ENCODE measurements around the gene ATP2B1.

Gene ATP2B1

DNA sequence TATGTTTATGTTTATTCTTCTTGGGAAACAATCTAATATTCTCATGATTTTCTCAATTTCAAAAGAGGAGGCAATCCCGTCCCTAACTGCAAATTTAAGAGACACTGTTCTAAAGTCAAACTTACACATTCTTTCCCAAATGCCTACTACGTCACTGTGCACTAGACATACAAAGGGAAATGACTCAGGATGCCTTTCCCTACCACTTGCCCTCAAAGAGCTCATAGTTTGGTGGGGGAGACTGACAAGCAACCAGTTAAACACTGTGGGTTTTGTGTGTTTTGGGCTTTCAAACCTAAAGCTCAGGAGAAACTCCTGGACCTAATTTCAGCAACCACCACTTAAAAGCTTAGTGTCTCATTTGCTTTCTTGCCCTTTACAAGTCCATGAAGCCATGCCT is 58.4 kb downstream of the ATP2B1 start:
- DNase-seq, result no peak

DNA sequence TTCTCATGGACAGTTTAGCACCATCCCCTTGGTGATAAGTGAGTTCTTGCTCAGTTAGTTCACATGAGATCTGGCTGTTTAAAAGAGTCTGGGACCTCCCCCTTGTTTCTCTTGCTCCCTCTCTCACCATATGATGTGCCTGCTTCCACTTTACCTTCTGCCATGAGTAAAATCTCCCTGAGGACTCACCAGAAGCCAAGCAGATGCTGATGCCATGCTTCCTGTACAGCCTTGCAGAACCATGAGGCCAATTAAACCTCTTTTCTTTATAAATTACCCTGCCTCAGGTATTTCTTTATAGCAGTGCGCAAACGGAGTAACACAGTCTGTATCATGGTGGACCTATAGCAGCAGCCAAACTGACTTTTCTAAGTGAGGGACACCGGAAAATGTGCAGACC is 58.8 kb downstream of the ATP2B1 start:
- no peak for DNase-seq

DNA sequence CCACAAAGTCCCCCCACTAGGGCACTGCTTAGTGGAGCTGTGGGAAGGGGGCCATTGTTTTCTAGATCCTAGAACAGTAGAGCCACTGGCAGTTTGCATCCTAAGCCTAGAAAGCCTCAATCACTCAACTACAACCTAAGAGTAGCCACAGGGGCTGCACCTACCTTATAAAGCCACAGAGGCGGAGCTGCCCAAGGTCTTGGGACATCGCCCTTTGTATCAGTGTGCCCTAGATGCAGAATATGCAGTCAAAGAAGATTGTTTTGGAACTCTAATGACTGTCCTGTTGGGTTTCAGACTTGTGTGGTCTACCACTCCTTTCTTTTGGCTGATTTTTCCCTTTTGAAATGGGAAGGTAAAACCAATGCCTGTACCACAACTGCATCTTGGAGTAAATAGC is 59.5 kb downstream of the ATP2B1 start:
- no peak for DNase-seq

- DNase-seq, result peak; percentile 94
These were observed 60.3 kb downstream of the ATP2B1 start for GRCh38 chr12:89648211-89648930.

GRCh38 chr12:89645434-89645833 is 63.2 kb downstream of the ATP2B1 start:
- DNase-seq, result no peak

DNA sequence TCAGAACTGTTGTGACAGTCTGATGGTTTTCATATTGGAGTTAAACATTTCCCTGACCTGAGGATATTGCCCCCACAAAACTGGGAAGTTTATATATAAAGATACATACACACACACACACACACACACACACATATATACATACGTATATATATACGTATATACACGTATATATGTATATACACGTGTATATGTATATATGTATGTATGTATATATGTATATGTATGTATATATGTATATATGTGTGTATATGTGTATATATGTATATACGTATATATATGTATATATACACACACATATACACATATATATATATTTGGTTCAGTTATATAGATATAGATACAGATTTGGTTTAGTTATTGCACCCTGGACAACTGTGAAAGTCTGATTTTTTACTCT is 65.7 kb downstream of the ATP2B1 start:
- no peak for DNase-seq

DNA sequence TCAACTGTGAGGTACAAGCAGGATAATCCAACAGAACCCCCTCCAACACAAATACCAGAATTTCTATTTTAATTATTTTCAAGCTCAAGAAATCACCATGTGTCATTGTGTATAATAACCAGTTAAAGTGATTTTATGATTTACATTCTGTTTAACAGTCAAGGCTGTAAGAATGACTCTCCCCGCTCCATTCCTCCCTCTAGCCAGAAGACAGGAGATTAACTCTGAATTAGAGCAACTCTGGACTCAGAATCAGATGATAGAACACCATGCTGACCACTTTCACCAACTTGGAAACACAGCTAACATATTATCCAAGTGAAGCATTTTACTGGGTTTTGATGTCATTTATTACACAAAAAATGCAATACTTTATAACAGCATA is 71.9 kb downstream of the ATP2B1 start:
- no peak for DNase-seq

DNA sequence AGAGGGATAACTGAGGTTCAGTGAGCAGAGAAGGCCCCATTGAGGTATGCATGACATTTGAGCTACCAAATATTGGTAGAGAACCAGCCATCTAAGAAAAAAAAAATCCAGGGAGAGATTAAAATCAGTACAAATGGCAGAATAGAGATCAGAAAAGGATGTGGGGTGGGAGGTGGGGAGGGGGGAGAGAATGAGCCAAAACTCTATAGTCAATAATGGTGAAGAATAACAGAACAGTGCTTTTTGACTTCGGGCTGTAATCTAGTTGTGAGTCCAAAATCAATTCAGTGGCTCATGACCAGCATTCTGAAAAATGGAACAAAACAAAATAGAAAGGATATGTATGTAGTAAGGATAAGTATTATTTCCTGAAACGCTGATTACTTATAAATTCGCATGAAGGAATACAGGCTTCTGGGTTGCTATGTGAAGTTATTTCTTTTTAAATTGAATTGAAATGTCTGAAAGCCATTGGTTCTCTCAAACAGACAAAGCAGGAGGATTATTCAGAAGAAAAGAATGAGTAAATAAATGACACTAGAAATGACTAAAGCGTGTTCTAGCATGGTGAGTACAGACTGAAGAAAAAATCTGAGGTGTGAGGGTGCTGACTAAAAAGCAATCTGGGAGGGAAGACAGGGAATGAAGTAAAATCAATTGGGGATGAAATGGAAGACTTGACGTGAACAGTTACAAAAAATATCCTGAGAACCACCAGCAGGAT is 72.4 kb downstream of the ATP2B1 start:
- DNase-seq, result no peak

- no peak for DNase-seq
These were observed 74.1 kb downstream of the ATP2B1 start for GRCh38 chr12:89634508-89634907.

- DNase-seq, result no peak
These were observed 75.9 kb downstream of the ATP2B1 start for GRCh38 chr12:89632778-89633177.

- DNase-seq, result peak; percentile 10
These were observed 86.5 kb downstream of the ATP2B1 start for GRCh38 chr12:89622115-89622514.

GRCh38 chr12:89621521-89621920 is 87.1 kb downstream of the ATP2B1 start:
- no peak for DNase-seq

GRCh38 chr12:89619764-89620163 is 88.9 kb downstream of the ATP2B1 start:
- DNase-seq, result no peak

DNA sequence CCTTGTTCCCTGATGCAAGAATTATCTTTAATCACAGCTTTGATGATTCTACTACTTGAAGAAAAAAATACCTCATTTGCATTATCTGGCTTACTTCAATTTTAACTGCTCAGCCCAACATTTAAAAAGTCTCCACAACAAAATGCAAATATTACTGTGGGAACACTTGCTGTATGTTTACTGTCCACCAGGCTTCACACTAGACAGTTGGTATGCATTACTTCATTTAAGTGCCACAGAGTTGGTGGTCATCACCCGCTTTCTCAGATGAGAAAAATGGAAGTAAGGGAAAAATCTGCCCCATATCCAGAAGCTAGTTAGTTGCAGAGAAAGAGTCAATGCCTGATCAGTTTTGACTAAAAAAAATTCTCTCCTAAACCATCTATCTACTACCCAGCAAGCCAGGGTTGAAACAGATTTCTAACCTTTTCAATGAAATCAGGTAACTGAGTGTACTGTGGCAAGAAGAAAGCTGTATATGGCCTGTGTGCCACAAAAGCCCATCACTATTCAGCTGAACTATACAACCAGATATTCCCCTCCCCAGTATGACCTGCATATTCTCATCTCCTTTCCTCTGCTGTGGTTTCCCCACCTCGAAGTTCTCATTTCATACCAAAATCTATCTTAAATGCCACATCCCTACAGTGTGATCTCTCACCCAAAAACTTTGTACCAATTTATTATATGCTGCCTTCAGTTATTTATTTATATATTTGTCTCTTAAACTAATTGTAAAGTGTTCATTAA is 90.3 kb downstream of the ATP2B1 start:
- DNase-seq, result no peak

DNA sequence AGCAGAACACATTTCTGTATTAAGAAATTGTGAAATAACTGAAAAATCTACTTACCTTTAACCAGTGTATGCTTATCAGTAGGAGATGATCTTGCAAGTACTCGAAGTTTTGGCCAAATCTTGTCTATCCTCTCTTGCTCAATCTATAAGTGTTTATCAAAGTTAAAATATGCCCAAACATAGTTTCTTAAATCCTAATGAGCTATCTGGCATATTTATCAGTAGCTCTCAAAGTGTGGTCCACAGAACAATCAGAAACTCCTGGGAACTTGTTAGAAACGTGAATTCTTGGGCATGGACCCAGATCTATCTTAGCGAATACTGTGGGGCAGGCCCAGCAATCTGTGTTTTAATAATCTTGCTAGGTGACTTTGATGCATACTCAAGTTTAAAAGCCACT is 98.3 kb downstream of the ATP2B1 start:
- DNase-seq, result peak; percentile 23

- no peak for DNase-seq
These were observed 105.0 kb downstream of the ATP2B1 start for GRCh38 chr12:89603678-89604077.

GRCh38 chr12:89597770-89598169 is 110.9 kb downstream of the ATP2B1 start:
- no peak for DNase-seq

DNA sequence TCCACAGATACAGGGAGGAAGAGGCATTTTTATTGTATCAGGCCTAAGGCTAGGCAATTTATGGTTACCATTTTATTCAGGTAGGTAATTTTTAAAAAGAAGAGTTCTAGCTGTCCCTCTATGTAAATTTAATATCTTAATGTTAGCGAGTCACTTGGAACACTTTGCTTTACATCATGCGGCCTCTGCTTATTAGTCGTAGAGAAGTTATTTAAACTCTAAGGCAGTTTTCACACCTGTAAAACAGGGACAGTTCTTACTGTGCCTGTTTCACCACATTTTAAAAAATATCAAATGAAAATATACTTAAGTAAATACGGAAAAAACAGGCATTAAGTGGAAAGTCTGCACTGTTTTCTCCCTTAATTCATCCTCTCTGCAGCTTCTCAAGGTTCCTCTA is 111.4 kb downstream of the ATP2B1 start:
- DNase-seq, result no peak

GRCh38 chr12:89593873-89594272 is 114.8 kb downstream of the ATP2B1 start:
- DNase-seq, result no peak

- no peak for DNase-seq
These were observed 115.4 kb downstream of the ATP2B1 start for GRCh38 chr12:89593233-89593632.

DNA sequence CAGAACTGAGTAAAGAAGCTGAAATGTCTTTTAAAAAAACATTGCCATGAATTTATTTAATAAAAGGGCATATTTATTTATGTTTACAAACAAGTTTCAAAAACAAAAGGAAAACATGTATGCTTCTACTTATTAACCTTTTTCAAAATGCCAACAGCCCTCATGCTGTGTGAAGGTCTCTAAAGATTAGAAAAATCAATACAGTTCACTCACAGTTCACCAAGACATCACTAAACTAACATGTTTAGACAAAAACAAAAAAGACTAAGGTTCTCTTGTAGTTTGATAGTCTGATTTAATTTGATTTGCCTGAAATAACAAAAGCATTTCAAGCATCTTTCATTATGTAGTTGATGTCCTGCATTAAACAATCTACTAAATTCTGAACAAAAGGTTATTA is 118.9 kb downstream of the ATP2B1 start:
- no peak for DNase-seq

DNA sequence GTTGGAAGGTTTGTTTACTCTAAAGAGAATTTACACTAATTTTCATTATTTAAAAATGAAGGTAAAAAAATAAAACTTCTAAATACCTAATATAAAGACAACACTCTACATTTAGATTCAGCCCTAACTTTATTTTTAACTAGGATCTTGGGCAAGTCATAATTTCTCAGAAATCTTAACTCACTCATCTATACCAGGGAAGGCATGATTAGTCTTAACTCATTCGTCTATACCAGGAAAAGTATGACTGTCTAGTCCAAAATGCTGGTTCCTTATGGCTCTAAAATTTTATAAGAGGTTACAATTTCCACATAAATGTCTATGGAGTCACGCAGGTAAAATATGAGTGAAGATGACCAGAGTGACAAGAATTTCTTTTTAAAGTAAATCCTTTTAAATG is 130.1 kb downstream of the ATP2B1 start:
- DNase-seq, result no peak

- no peak for DNase-seq
These were observed 131.9 kb downstream of the ATP2B1 start for GRCh38 chr12:89576572-89577220.

GRCh38 chr12:89575374-89575773 is 133.3 kb downstream of the ATP2B1 start:
- DNase-seq, result no peak

Data from NCI-H226 (cell line).